GM21737 (cell line): ENCODE results near the gene CPA2.

Source experiments
- ATAC-seq: cut with Tn5 transposase; IDR thresholded peaks from one replicate; pipeline ENCODE4 v1.9.1; 2021; ENCODE audit warnings: mild to moderate bottlenecking, moderate library complexity; ENCODE audit not compliant: unreplicated experiment

CPA2 gene

GRCh38 chr7:130278860-130279259 is 12.2 kb downstream of the CPA2 start:
- ATAC-seq = no peak

- ATAC-seq = no peak
Observed at GRCh38 chr7:130279286-130279685, 12.6 kb downstream of the CPA2 start.

- no peak for ATAC-seq
Observed at GRCh38 chr7:130279906-130280305, 13.2 kb downstream of the CPA2 start.

- ATAC-seq = no peak
Observed at GRCh38 chr7:130281260-130281659, 14.6 kb downstream of the CPA2 start.

DNA sequence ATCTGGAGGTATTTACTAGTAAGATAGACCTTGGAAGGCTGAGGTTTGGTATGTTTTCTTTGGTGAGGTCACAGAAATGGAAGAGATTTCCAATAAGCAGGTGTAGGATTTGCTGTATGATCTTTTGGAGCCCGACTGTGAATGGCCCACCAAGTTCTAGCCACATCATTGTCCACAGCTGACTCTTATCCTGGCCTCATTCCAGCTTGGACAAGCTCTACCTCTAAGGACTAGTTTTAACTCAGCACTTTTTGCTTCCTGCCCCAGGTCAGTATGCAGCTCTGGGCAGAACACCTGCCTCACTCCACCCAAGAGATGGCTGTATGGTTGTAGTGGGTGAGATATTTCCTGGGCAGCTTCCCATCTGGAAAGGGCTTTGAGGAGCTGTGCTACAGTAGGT is 20.2 kb downstream of the CPA2 start:
- ATAC-seq = no peak

- ATAC-seq = no peak
Observed at GRCh38 chr7:130288168-130288567, 21.5 kb downstream of the CPA2 start.

- ATAC-seq = no peak
Observed at GRCh38 chr7:130288829-130289228, 22.2 kb downstream of the CPA2 start.

GRCh38 chr7:130289478-130289877 is 22.8 kb downstream of the CPA2 start:
- no peak for ATAC-seq

GRCh38 chr7:130290745-130291144 is 24.1 kb downstream of the CPA2 start:
- no peak for ATAC-seq

DNA sequence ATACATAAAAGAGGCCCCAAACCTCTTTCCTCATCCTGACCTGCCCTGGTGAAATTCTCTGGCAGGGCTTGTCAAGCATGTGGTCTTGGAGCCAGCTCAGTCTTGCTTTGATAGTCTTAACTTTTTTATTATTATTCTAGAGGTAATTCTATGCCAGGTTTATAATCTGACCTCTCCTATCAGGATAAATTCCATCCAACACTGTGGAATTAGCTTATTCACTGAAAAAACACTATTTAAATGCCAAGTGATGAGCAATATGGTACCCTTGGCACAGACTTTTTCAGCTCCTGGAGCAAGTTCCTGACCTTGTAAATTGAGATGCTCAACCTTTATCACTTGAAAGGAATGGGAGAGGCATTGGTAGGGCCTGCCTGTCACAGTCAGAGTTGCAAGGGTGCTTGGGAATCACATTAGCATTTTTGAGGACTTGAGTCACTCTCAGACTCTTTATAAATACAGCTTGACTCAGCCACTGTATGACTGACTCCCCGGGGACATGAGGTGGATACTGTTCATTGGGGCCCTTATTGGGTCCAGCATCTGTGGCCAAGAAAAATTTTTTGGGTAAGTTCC is 26.1 kb downstream of the CPA2 start, which contains the start of gene CPA4:
TSS of gene CPA4 (plus strand) at position 480 of the 576 bp plus-strand sequence. CDS start at position 500, 20 bp downstream.
- ATAC-seq = no peak

DNA sequence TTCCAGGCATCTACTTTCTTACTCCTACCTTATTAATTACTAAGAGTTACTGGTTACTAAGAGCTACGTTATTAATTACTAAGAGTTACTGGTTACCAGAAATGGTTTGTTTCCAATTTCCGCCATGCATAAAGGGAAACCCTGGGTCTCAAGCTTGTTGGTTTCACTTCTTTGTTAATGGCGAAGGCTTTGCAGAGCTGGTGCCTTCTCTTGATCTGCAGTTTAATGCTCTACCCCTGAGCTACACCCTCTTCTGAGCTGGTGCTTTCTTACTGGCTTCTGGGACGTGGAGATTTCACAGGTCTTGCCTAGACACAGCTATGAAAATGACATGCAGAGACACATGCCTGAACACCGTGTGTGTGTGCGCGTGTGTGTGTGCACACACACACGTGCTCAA is 26.9 kb downstream of the CPA2 start:
- no peak for ATAC-seq

GRCh38 chr7:130294314-130294713 is 27.7 kb downstream of the CPA2 start:
- no peak for ATAC-seq

GRCh38 chr7:130296221-130296951 is 29.7 kb downstream of the CPA2 start:
- no peak for ATAC-seq

DNA sequence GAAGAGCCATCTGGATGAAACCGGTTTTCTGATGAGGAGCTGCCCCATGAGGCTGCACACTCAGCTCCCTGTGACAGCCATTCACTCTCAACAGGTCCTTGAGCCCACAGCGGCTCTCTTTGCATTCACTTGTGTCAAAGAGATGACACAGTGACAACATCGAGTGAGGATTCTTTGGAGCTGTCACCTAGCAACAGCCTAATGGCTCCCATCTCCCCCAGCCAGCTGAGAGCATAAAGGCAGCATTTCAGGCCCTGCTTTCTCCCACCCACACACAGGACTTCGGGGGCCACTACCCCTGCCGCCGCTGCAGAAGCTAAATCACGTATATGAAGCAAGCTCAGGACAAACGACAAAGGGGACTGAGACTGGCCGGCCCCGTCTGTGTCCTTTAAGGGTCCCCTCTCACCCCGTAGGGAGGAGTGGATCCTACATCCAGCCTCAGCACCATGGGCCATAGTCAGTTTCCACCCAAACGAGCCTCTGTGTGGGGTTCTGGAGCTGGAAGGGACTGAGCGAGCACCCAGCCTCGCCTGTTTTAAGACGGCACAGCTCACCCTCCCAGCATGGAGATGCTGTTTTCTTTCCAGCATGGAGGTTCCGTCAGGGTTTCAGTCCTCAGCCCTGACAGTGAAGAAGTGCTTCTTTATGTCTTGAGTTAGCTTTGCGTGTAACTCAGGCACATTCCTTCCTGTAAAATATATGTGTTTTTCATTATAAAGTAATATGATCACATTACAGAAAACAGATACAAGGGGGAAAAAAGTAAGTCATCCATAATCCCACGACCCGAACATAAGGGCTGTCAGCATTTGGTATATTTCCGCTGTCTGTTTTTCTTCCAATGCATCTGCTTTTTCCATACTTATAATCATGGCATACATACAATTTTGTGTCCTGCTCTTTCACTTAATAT is 31.2 kb downstream of the CPA2 start:
- ATAC-seq = no peak

DNA sequence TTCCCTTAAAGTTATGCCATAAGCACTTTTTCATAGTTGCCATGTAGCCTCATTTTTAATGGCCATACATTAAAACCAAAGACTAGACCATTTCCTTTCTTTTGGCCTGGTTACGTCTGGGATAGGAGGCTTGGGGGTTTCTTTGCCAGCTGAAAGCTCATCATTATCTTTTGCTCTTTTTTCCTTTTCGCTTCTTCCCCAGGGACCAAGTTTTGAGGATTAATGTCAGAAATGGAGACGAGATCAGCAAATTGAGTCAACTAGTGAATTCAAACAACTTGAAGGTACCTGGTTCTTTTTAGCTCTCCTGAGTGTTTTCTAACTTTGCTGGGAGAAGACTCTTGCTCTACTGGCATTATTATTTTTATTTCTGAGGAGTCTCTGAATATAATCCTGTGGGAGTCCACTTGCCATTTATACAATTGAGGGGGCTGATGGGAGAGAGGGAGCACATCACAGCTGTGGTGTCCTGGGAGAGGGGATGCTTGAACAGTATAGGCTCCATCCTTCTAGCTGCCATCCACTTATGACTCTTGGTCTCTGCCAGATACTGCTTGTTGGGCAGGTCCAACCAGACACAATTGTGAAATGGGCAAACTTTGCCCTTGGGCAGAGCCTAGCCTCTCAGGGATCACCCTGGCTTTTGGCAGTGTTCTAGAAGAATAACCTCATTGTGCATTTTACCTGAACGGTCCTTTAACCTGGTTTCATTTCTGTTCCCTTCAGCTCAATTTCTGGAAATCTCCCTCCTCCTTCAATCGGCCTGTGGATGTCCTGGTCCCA is 32.1 kb downstream of the CPA2 start:
- ATAC-seq = no peak

GRCh38 chr7:130299866-130300265 is 33.2 kb downstream of the CPA2 start:
- ATAC-seq = no peak

DNA sequence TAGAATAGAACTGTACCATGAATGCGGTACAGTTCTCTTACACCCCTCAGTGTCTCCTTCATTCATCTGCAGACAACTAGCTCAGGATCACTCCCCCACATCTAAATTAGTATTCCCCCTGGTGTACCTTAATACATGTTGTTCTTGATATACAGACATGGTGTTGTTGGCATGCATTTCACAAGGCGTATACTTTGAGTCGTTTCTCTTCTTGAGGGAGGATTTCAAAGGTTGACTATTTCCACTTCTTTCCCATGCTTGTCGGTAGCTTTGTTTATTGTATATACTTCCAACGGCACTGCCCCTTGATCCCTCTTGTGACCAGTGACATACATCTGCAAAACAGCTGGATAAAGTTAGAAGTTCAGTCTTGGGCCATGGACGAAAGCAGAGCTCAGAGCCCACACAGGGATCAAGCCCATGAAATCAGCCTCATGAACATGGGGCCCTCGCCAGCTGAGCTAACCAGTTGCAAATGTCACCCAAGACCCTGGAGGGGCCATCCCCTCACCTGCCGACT is 34.9 kb downstream of the CPA2 start:
- no peak for ATAC-seq

- ATAC-seq = no peak
Observed at GRCh38 chr7:130302649-130303048, 36.0 kb downstream of the CPA2 start.

GRCh38 chr7:130303127-130303526 is 36.5 kb downstream of the CPA2 start:
- ATAC-seq = no peak

GRCh38 chr7:130303551-130303950 is 36.9 kb downstream of the CPA2 start:
- ATAC-seq = no peak

GRCh38 chr7:130303982-130304381 is 37.3 kb downstream of the CPA2 start:
- ATAC-seq = no peak
